GM12878 (cell line): ENCODE results near the gene LY6G5C. TPM values are rescaled to one million over a fixed set of nuclear protein-coding genes. Genes with fewer than 3 reads are reported as not detected.
A peak's percentile ranks its signal among the peaks of the same experiment; 100 is the strongest.

Experiments
- CHD1 ChIP-seq: IDR thresholded peaks from 2 replicates; pipeline ENCODE4 v1.6.1; 2012; ENCODE audit warnings: low read depth, low read length, improper control_type of control experiment
- CHD2 ChIP-seq: IDR thresholded peaks from 2 replicates; pipeline ENCODE4 v1.6.1; 2011; ENCODE audit warnings: low read depth, low read length, improper control_type of control experiment, borderline replicate concordance
- CREB1 ChIP-seq: IDR thresholded peaks from 2 replicates; pipeline ENCODE4 v1.6.1; 2012; ENCODE audit warnings: low read depth, mild to moderate bottlenecking, inconsistent platforms
- EED ChIP-seq: sonication (generic); IDR thresholded peaks from 2 replicates; pipeline ENCODE4 v1.6.1; 2016; ENCODE audit warnings: antibody characterized with exemption, low read depth
- EGR1 ChIP-seq, 2 experiments: IDR thresholded peaks; 1 replicate in 1 of 2; 2 replicates in 1 of 2; pipeline ENCODE4 v1.6.1; 2011 to 2012; ENCODE audit warnings: low read depth in 2 of 2, low read length in 2 of 2, borderline replicate concordance in 1 of 2, mild to moderate bottlenecking in 1 of 2, moderate library complexity in 1 of 2
- GABPA ChIP-seq: IDR thresholded peaks from 2 replicates; pipeline ENCODE4 v1.6.1; 2014; ENCODE audit warnings: antibody characterized with exemption, low read depth, mild to moderate bottlenecking, inconsistent platforms
- MLLT1 ChIP-seq: fragments of 450-650 bp; IDR thresholded peaks from 2 replicates; pipeline ENCODE4 v1.6.1; 2016; ENCODE audit warnings: mild to moderate bottlenecking
- NKRF ChIP-seq: fragments of 450-650 bp; conservative IDR thresholded peaks from 2 replicates; pipeline ENCODE4 v1.6.1; 2017; ENCODE audit warnings: mild to moderate bottlenecking, moderate library complexity
- NRF1 ChIP-seq: conservative IDR thresholded peaks from 2 replicates; pipeline ENCODE4 v1.6.1; 2011; ENCODE audit warnings: mild to moderate bottlenecking, low read depth, low read length, improper control_type of control experiment
- RFX5 ChIP-seq: IDR thresholded peaks from 2 replicates; pipeline ENCODE4 v1.6.1; 2011; ENCODE audit warnings: low read depth, low read length, improper control_type of control experiment
- RUNX3 ChIP-seq: IDR thresholded peaks from 2 replicates; pipeline ENCODE4 v1.6.1; 2012; ENCODE audit warnings: low read length, inconsistent platforms
- SMAD5 ChIP-seq: IDR thresholded peaks from 2 replicates; pipeline ENCODE4 v1.6.1; 2016; ENCODE audit warnings: antibody characterized with exemption, low read depth
- SREBF1 ChIP-seq: IDR thresholded peaks from 2 replicates; pipeline ENCODE4 v1.6.1; 2012; ENCODE audit warnings: mild to moderate bottlenecking, low read length
- TCF3 ChIP-seq: IDR thresholded peaks from 2 replicates; pipeline ENCODE4 v1.6.1; 2012; ENCODE audit warnings: low read depth, mild to moderate bottlenecking, low read length, borderline replicate concordance; ENCODE audit not compliant: insufficient read depth
- TCF7 ChIP-seq: IDR thresholded peaks from 2 replicates; pipeline ENCODE4 v1.6.1; 2014; ENCODE audit warnings: antibody characterized with exemption, borderline replicate concordance
- YY1 ChIP-seq: IDR thresholded peaks from 2 replicates; pipeline ENCODE4 v1.6.1; 2011; ENCODE audit warnings: low read depth, mild to moderate bottlenecking, low read length
- ZBTB33 ChIP-seq: fragments of 450-650 bp; IDR thresholded peaks from 2 replicates; pipeline ENCODE4 v1.6.1; 2017; ENCODE audit warnings: mild to moderate bottlenecking
- ZBTB4 ChIP-seq: fragments of 450-650 bp; formaldehyde crosslinking; IDR thresholded peaks from 2 replicates; pipeline ENCODE4 v1.4.0; 2022; ENCODE audit warnings: mild to moderate bottlenecking, moderate library complexity
- ZNF24 ChIP-seq: fragments of 450-650 bp; IDR thresholded peaks from 2 replicates; pipeline ENCODE4 v1.6.1; 2017; ENCODE audit warnings: antibody characterized with exemption, mild to moderate bottlenecking
- ZNF274 ChIP-seq: IDR thresholded peaks from one replicate; pipeline ENCODE4 v1.8.0; 2011; ENCODE audit not compliant: insufficient read length, insufficient read depth
- polyA plus RNA-seq, 11 experiments: library from polyadenylated mRNA; depleted of rRNA in 4 of 11; unstranded in 6 of 11; stranded (reverse) in 5 of 11; fragments of >200 nt; fragmentation: Nextera tagmentation in 4 of 11; fragmentation: Illumina TruSeq in 1 of 11; extraction: Ambion mirVana in 4 of 11; extraction: Trizol in 1 of 11; gene quantifications; 1 replicate in 1 of 11; 2 replicates in 10 of 11; pipeline versions ENCODE4 v1.2.1 to v1.2.3, GENCODE V29; 2011 to 2016; ENCODE audit warnings: inconsistent platforms in 2 of 11, missing spikeins in 2 of 11, low read depth in 1 of 11
- total RNA-seq, 4 experiments: library from RNA; depleted of rRNA in 3 of 4; stranded (reverse); fragments of >200 nt in 3 of 4; fragmentation: Illumina TruSeq in 1 of 4; extraction: Trizol in 1 of 4; gene quantifications; 2 replicates each; pipeline versions ENCODE4 v1.2.1 to v1.2.3, GENCODE V29; 2013 to 2021

LY6G5C gene
- total and polyA plus RNA-seq, 10 of the 15 experiments (the other 5 are each of a cell fraction or from before 2014, with no cell fraction given): 0.76 to 6.1 (median 1.7) TPM

- TF ChIP-seq ZBTB4 (CRISPR knock-in tag): no peak
- TF ChIP-seq EED: no peak
- no peak for TF ChIP-seq ZBTB33
- TF ChIP-seq TCF3: no peak
- TF ChIP-seq CHD1: 0 out of 2 replicates have a peak, but pooled peaks have one; percentile 40
- peak in 1 of 2 experiments; percentile 75; a peak in 1 of 3 replicates for TF ChIP-seq EGR1 (IDR thresholded peaks at IDR 0.05; ENCODE audit: borderline replicate concordance in 1 of 2, low read depth in 2 of 2, low read length in 2 of 2)
- no peak for TF ChIP-seq ZNF24
- TF ChIP-seq SMAD5: 0 out of 2 replicates have a peak, but pooled peaks have one; percentile 61
- peak; percentile 91 for TF ChIP-seq GABPA
- TF ChIP-seq SREBF1: peak; percentile 79
- no peak for TF ChIP-seq ZNF274
- TF ChIP-seq NRF1: peak; percentile 40
- TF ChIP-seq RFX5: no peak
- TF ChIP-seq CHD2: 0 out of 2 replicates have a peak, but pooled peaks have one; percentile 16
- TF ChIP-seq YY1: peak; percentile 84
- TF ChIP-seq MLLT1: 0 out of 2 replicates have a peak, but pooled peaks have one; percentile 13
- TF ChIP-seq TCF7: 0 out of 2 replicates have a peak, but pooled peaks have one; percentile 23
- peak; percentile 63 for TF ChIP-seq NKRF
- TF ChIP-seq CREB1: peak; percentile 91
- TF ChIP-seq RUNX3: peak; percentile 66
These were observed 15.1 kb downstream of the LY6G5C start, which contains the start of gene CSNK2B (continued) for GRCh38 chr6:31665501-31666336.
